ENCODE data around the gene KRT84. TPM values are rescaled to one million over a fixed set of nuclear protein-coding genes. Genes with fewer than 3 reads are reported as not detected.

KRT84 gene
- total RNA-seq, 1 experiment from 2014 or later = not detected

GRCh38 chr12:52371716-52372115 is 13.7 kb downstream of the KRT84 start:
- Histone ChIP-seq H3K4me3 (no peak overlapping the region), H3K27me3 (no peaks in the 10 kb centered on the region), H3K36me3 (no peaks in the 10 kb centered on the region), H3K9me3 (no peaks in the 10 kb centered on the region)
- no peak for DNase-seq

GRCh38 chr12:52370926-52371608 is 14.4 kb downstream of the KRT84 start:
- H3K27me3 ChIP-seq = no peaks in the 10 kb centered on the region
- no peaks in the 10 kb centered on the region for H3K36me3 ChIP-seq
- H3K4me3 ChIP-seq = no peak overlapping the region
- H3K9me3 ChIP-seq = no peaks in the 10 kb centered on the region
- no peak for DNase-seq

GRCh38 chr12:52369809-52370208 is 15.6 kb downstream of the KRT84 start:
- H3K36me3 ChIP-seq = no peaks in the 10 kb centered on the region
- DNase-seq = no peak
- no peaks in the 10 kb centered on the region for H3K9me3 ChIP-seq
- no peak overlapping the region for H3K4me3 ChIP-seq
- no peaks in the 10 kb centered on the region for H3K27me3 ChIP-seq

- Histone ChIP-seq H3K9me3 (no peaks in the 10 kb centered on the region), H3K36me3 (no peaks in the 10 kb centered on the region), H3K4me3 (no peak overlapping the region), H3K27me3 (no peaks in the 10 kb centered on the region)
- no peak for DNase-seq
These were observed 16.2 kb downstream of the KRT84 start for GRCh38 chr12:52369211-52369610.

- Histone ChIP-seq H3K27me3 (no peaks in the 10 kb centered on the region), H3K36me3 (no peaks in the 10 kb centered on the region), H3K4me3 (no peak overlapping the region), H3K9me3 (no peaks in the 10 kb centered on the region)
- DNase-seq = no peak
These were observed 16.9 kb downstream of the KRT84 start for GRCh38 chr12:52368508-52368907.

- Histone ChIP-seq H3K9me3 (no peaks in the 10 kb centered on the region), H3K27me3 (no peaks in the 10 kb centered on the region), H3K36me3 (no peaks in the 10 kb centered on the region)
These were observed 17.6 kb downstream of the KRT84 start for GRCh38 chr12:52367876-52368275.

GRCh38 chr12:52366738-52367485 is 18.5 kb downstream of the KRT84 start, which contains the start of gene KRT85:
KRT85 (minus strand) TSS chr12:52367481; CDS start chr12:52367405, 76 bp downstream.
- DNase-seq = no peak
- Histone ChIP-seq H3K9me3 (no peaks in the 10 kb centered on the region), H3K36me3 (no peaks in the 10 kb centered on the region), H3K4me3 (no peak within 1 kb of the TSS), H3K27me3 (no peaks in the 10 kb centered on the region)

More at GRCh38 chr12:52367876-52368275, 17.6 kb downstream of the KRT84 start:
- DNase-seq = no peak
- H3K4me3 ChIP-seq = no peak overlapping the region

GRCh38 chr12:52364901-52365489 is 20.5 kb downstream of the KRT84 start:
- Histone ChIP-seq H3K9me3 (no peaks in the 10 kb centered on the region), H3K27me3 (no peaks in the 10 kb centered on the region), H3K4me3 (no peak overlapping the region), H3K36me3 (no peaks in the 10 kb centered on the region)
- DNase-seq = no peak

GRCh38 chr12:52364061-52364460 is 21.4 kb downstream of the KRT84 start:
- Histone ChIP-seq H3K27me3 (no peaks in the 10 kb centered on the region), H3K9me3 (no peaks in the 10 kb centered on the region), H3K36me3 (no peaks in the 10 kb centered on the region), H3K4me3 (no peak overlapping the region)
- DNase-seq = no peak

- Histone ChIP-seq H3K4me3 (no peak overlapping the region), H3K27me3 (no peaks in the 10 kb centered on the region), H3K9me3 (no peaks in the 10 kb centered on the region), H3K36me3 (no peaks in the 10 kb centered on the region)
- DNase-seq = no peak
These were observed 22.3 kb downstream of the KRT84 start for GRCh38 chr12:52363111-52363679.

- no peaks in the 10 kb centered on the region for H3K9me3 ChIP-seq
- H3K27me3 ChIP-seq = no peaks in the 10 kb centered on the region
- no peak overlapping the region for H3K4me3 ChIP-seq
- no peaks in the 10 kb centered on the region for H3K36me3 ChIP-seq
- no peak for DNase-seq
These were observed 23.2 kb downstream of the KRT84 start for GRCh38 chr12:52362118-52362726.

- Histone ChIP-seq H3K36me3 (no peaks in the 10 kb centered on the region), H3K27me3 (no peaks in the 10 kb centered on the region), H3K9me3 (no peaks in the 10 kb centered on the region), H3K4me3 (no peak overlapping the region)
- no peak for DNase-seq
These were observed 23.9 kb downstream of the KRT84 start for GRCh38 chr12:52361553-52361952.

GRCh38 chr12:52360663-52361271 is 24.7 kb downstream of the KRT84 start:
- Histone ChIP-seq H3K9me3 (no peaks in the 10 kb centered on the region), H3K36me3 (no peaks in the 10 kb centered on the region), H3K27me3 (no peaks in the 10 kb centered on the region), H3K4me3 (no peak overlapping the region)
- DNase-seq = no peak

GRCh38 chr12:52360106-52360662 is 25.3 kb downstream of the KRT84 start:
- no peaks in the 10 kb centered on the region for H3K27me3 ChIP-seq
- no peaks in the 10 kb centered on the region for H3K36me3 ChIP-seq
- H3K4me3 ChIP-seq = no peak overlapping the region
- DNase-seq = no peak
- no peaks in the 10 kb centered on the region for H3K9me3 ChIP-seq

GRCh38 chr12:52359621-52360061 is 25.8 kb downstream of the KRT84 start:
- Histone ChIP-seq H3K36me3 (no peaks in the 10 kb centered on the region), H3K4me3 (no peak overlapping the region), H3K9me3 (no peaks in the 10 kb centered on the region), H3K27me3 (no peaks in the 10 kb centered on the region)
- DNase-seq = peak; percentile 41

Data from MG63 (cell line).